DND-41 (cell line): Measurements from ENCODE around the gene NT5M.

Experiments
- ATAC-seq: fragments of 200-7000 bp; cut with Tn5 transposase; 3 replicates; pipeline ENCODE4 v1.9.1; 2021; ENCODE audit warnings: low read depth; ENCODE audit not compliant: insufficient read depth
- DNase-seq: peaks from one replicate; pipeline ENCODE4 v3.0.0-alpha.2; 2020
- H2AFZ ChIP-seq: 2 replicates; pipeline ENCODE4 v1.6.0; 2012; ENCODE audit warnings: low read depth, low read length
- H3K27ac ChIP-seq: 2 replicates; pipeline ENCODE4 v1.5.1; 2012; ENCODE audit warnings: low read length, inconsistent platforms
- H3K27me3 ChIP-seq: fragments of 200-600 bp; sonication (generic); 2 replicates; pipeline ENCODE4 v1.6.0; 2012; ENCODE audit warnings: low read length, mild to moderate bottlenecking, inconsistent platforms; ENCODE audit not compliant: insufficient read depth, poor library complexity
- H3K36me3 ChIP-seq: 2 replicates; pipeline ENCODE4 v1.5.1; 2012; ENCODE audit warnings: low read length, inconsistent platforms; ENCODE audit not compliant: insufficient read depth
- H3K4me1 ChIP-seq: 2 replicates; pipeline ENCODE4 v1.5.1; 2012; ENCODE audit warnings: mild to moderate bottlenecking, low read length; ENCODE audit not compliant: insufficient read depth
- H3K4me2 ChIP-seq: 2 replicates; pipeline ENCODE4 v1.6.0; 2012; ENCODE audit warnings: mild to moderate bottlenecking, moderate library complexity, low read length, inconsistent platforms; ENCODE audit not compliant: insufficient read depth
- H3K4me3 ChIP-seq, 2 experiments: fragments of 200-600 bp in 1 of 2; shearing (Covaris generic) in 1 of 2; 2 replicates each; pipeline ENCODE4 v1.5.1; 2012 to 2016; ENCODE audit warnings: inconsistent platforms in 2 of 2, low read length in 2 of 2, mild to moderate bottlenecking in 2 of 2, low read depth in 1 of 2, moderate library complexity in 1 of 2
- H3K79me2 ChIP-seq: 2 replicates; pipeline ENCODE4 v1.6.0; 2012; ENCODE audit warnings: low read length, inconsistent platforms; ENCODE audit not compliant: insufficient read depth
- H3K9ac ChIP-seq: 2 replicates; pipeline ENCODE4 v1.6.0; 2012; ENCODE audit warnings: low read depth, mild to moderate bottlenecking, inconsistent platforms, low read length, moderate library complexity
- H3K9me3 ChIP-seq: 2 replicates; pipeline ENCODE4 v1.5.1; 2012; ENCODE audit warnings: low read length, moderate library complexity, mild to moderate bottlenecking, inconsistent platforms; ENCODE audit not compliant: insufficient read depth, severe bottlenecking
- H4K20me1 ChIP-seq: 2 replicates; pipeline ENCODE4 v1.6.0; 2012; ENCODE audit warnings: low read length; ENCODE audit not compliant: insufficient read depth
- CTCF ChIP-seq: IDR thresholded peaks from 2 replicates; pipeline ENCODE4 v1.5.1; 2012; ENCODE audit warnings: borderline replicate concordance, low read length, moderate library complexity, mild to moderate bottlenecking; ENCODE audit not compliant: poor library complexity, severe bottlenecking; ENCODE audit errors: extremely low read depth
- EZH2 ChIP-seq: IDR thresholded peaks from 3 replicates; pipeline ENCODE4 v1.6.1; 2012; ENCODE audit warnings: borderline replicate concordance, low read depth, mild to moderate bottlenecking, moderate library complexity, low read length, inconsistent platforms; ENCODE audit not compliant: severe bottlenecking

Gene NT5M

DNA sequence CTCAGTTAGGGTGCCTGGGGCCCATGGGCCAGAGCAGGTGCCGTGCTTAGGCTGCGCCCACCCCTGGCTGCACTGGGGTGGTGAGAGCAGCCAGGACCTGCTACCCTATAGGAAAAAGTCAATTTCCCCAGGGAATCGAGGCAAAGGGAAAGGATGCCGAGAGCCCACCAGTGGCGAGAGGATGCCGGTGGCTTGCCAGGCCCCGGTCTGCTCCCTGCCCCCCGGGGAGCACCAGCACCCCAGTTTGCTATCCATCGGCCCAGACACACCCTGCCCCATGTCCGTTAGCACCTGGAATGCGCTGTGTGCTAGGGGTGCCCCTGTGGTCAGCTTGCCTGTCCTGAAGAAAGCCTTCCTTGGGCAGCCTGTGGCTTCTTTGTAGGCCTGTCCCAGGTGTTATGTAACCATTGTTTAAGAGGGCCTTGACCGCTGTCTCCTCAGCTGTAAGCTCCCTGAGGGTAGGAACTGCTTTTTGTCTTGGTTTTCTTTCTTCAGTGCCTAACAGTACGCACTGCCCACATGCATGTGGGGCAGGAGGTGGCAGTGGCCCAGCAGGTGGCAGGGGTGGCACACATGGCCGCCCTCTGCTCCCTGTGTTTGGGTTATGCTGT is 40.8 kb downstream of the NT5M start:
- no peak overlapping the region for H2AFZ ChIP-seq
- H3K27ac ChIP-seq, result no peak overlapping the region
- H4K20me1 ChIP-seq, result peaks cover 3% of the 10 kb centered on the region; the same call in 1 of the 2 replicates
- no peak overlapping the region for H3K9ac ChIP-seq
- no peak for TF ChIP-seq EZH2
- TF ChIP-seq CTCF, result no peak
- H3K4me2 ChIP-seq, result no peak overlapping the region
- peaks cover 7% of the 10 kb centered on the region; the same call in 1 of the 2 replicates for H3K36me3 ChIP-seq
- H3K4me3 ChIP-seq, result no peak overlapping the region
- no peaks in the 10 kb centered on the region for H3K27me3 ChIP-seq
- no peaks in the 10 kb centered on the region for H3K4me1 ChIP-seq
- ATAC-seq, result no peak
- no peak for DNase-seq
- H3K79me2 ChIP-seq, result no peaks in the 10 kb centered on the region
- H3K9me3 ChIP-seq, result no peaks in the 10 kb centered on the region

DNA sequence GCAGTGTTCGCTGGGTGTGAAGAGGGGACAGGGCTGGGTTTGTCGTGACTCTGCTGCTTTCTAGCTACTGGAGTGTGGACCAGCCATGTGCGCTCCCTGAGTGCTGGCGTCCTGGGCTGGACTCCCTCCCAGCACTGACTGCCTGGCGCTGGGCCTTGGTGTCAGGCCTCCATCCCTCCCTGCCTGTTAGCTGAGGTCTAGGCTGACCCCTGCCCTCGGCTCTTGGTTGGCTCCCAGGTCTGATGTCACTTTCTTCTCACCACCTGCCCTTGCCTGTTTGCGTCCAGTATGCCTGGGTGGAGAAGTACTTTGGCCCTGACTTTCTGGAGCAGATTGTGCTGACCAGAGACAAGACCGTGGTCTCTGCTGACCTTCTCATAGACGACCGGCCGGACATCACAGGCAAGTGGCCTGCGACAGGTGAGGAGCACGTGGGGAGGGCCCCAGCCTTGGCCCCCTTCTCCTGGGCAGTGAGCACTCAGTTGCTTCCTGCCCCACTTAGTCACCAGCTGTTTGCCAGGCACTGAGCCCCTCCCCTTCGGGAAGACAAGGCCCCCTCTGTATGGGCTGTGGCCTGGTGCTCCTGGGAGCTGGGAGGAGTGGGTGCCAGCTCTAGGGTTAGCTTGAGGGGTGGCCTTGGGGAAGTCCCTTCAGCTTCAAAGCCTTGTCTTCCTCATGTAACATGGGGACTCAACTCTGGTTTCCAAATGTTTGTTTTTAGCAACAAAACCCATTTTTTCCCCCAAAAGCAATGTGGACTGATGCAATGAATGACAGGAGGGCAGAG is 41.5 kb downstream of the NT5M start:
- H3K9ac ChIP-seq, result no peak overlapping the region
- H3K79me2 ChIP-seq, result no peaks in the 10 kb centered on the region
- H3K27me3 ChIP-seq, result no peaks in the 10 kb centered on the region
- H3K36me3 ChIP-seq, result peaks cover 7% of the 10 kb centered on the region; the same call in 1 of the 2 replicates
- H3K27ac ChIP-seq, result no peak overlapping the region
- no peaks in the 10 kb centered on the region for H3K9me3 ChIP-seq
- no peak for DNase-seq
- peaks cover 3% of the 10 kb centered on the region; the same call in 1 of the 2 replicates for H4K20me1 ChIP-seq
- H2AFZ ChIP-seq, result no peak overlapping the region
- H3K4me3 ChIP-seq, result no peak overlapping the region
- no peaks in the 10 kb centered on the region for H3K4me1 ChIP-seq
- TF ChIP-seq CTCF (no peak), EZH2 (no peak)
- ATAC-seq, result no peak
- no peak overlapping the region for H3K4me2 ChIP-seq

DNA sequence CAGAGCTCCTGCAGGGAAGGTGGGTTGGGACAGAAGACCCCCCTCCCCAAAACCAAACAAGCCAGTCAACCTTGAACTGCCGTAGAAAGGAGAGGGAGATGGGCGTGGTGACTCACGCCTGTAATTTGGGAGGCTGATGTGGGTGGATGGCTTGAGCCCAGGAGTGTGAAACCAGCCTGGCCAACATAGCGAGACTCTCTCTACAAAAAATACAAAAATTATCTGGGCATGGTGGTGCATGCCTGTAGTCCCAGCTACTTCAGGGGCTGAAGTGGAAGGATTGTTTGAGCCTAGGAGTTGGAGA is 42.1 kb downstream of the NT5M start:
- Histone ChIP-seq H3K9ac (no peak overlapping the region), H3K36me3 (peaks cover 7% of the 10 kb centered on the region; the same call in 1 of the 2 replicates), H3K9me3 (no peaks in the 10 kb centered on the region), H4K20me1 (peaks cover 3% of the 10 kb centered on the region; the same call in 1 of the 2 replicates), H3K27me3 (no peaks in the 10 kb centered on the region), H3K4me3 (no peak overlapping the region), H3K27ac (no peak overlapping the region), H2AFZ (no peak overlapping the region), H3K4me2 (no peak overlapping the region), H3K4me1 (no peaks in the 10 kb centered on the region), H3K79me2 (no peaks in the 10 kb centered on the region)
- no peak for TF ChIP-seq CTCF
- no peak for TF ChIP-seq EZH2
- DNase-seq (no peak), ATAC-seq (no peak)
